ENCODE data around the gene GPR12.

GPR12 gene

GRCh38 chr13:26742691-26743358, 17.8 kb downstream of the GPR12 start:
- Histone ChIP-seq H3K4me3 (ENCODE audit: low read depth, low read length) (no peak overlapping the region), H3K27me3 (ENCODE audit: control insufficient read depth, insufficient read depth, low read length) (no peaks in the 10 kb centered on the region), H2AFZ (no peak overlapping the region), H3K4me1 (no peaks in the 10 kb centered on the region), H3K27ac (no peak overlapping the region), H3K4me2 (ENCODE audit: low read length) (no peak overlapping the region), H3K9me3 (ENCODE audit: control insufficient read depth, low read length) (no peaks in the 10 kb centered on the region), H3K9ac (no peak overlapping the region), H3K36me3 (ENCODE audit: control insufficient read depth, insufficient read depth, low read length) (no peaks in the 10 kb centered on the region), H3K79me2 (no peaks in the 10 kb centered on the region)
- TF ChIP-seq CTCF (IDR thresholded peaks at IDR 0.05) = no peak

GRCh38 chr13:26735677-26736076, 24.9 kb downstream of the GPR12 start:
- H3K4me2 ChIP-seq (ENCODE audit: low read length) = no peak overlapping the region
- no peaks in the 10 kb centered on the region for H3K9me3 ChIP-seq (ENCODE audit: control insufficient read depth, low read length)

GRCh38 chr13:26727633-26728032, 33.0 kb downstream of the GPR12 start:
- Histone ChIP-seq H3K9me3 (ENCODE audit: control insufficient read depth, low read length) (no peaks in the 10 kb centered on the region), H3K4me1 (no peaks in the 10 kb centered on the region), H3K27ac (no peak overlapping the region), H3K4me3 (ENCODE audit: low read depth, low read length) (no peak overlapping the region), H3K36me3 (ENCODE audit: control insufficient read depth, insufficient read depth, low read length) (no peaks in the 10 kb centered on the region), H3K4me2 (ENCODE audit: low read length) (no peak overlapping the region), H3K79me2 (no peaks in the 10 kb centered on the region), H3K27me3 (ENCODE audit: control insufficient read depth, insufficient read depth, low read length) (no peaks in the 10 kb centered on the region), H3K9ac (no peak overlapping the region), H2AFZ (no peak overlapping the region)
- no peak for TF ChIP-seq CTCF (IDR thresholded peaks at IDR 0.05)

More at GRCh38 chr13:26735677-26736076, 24.9 kb downstream of the GPR12 start:
- no peaks in the 10 kb centered on the region for H3K36me3 ChIP-seq (ENCODE audit: control insufficient read depth, insufficient read depth, low read length)
- H3K4me3 ChIP-seq (ENCODE audit: low read depth, low read length) = no peak overlapping the region
- H3K27me3 ChIP-seq (ENCODE audit: control insufficient read depth, insufficient read depth, low read length) = no peaks in the 10 kb centered on the region
- H3K79me2 ChIP-seq = no peaks in the 10 kb centered on the region
- H2AFZ ChIP-seq = no peak overlapping the region
- no peak for TF ChIP-seq CTCF (IDR thresholded peaks at IDR 0.05)
- no peaks in the 10 kb centered on the region for H3K4me1 ChIP-seq
- H3K27ac ChIP-seq = no peak overlapping the region
- H3K9ac ChIP-seq = no peak overlapping the region

- no peak overlapping the region for H3K27ac ChIP-seq
Measured at GRCh38 chr13:26727122-26727521, 33.5 kb downstream of the GPR12 start.

More at GRCh38 chr13:26727122-26727521, 33.5 kb downstream of the GPR12 start:
- no peak overlapping the region for H2AFZ ChIP-seq
- no peak for TF ChIP-seq CTCF (IDR thresholded peaks at IDR 0.05)
- H3K9ac ChIP-seq = no peak overlapping the region
- H3K27me3 ChIP-seq (ENCODE audit: control insufficient read depth, insufficient read depth, low read length) = no peaks in the 10 kb centered on the region
- H3K36me3 ChIP-seq (ENCODE audit: control insufficient read depth, insufficient read depth, low read length) = no peaks in the 10 kb centered on the region
- no peaks in the 10 kb centered on the region for H3K4me1 ChIP-seq
- H3K9me3 ChIP-seq (ENCODE audit: control insufficient read depth, low read length) = no peaks in the 10 kb centered on the region
- no peak overlapping the region for H3K4me3 ChIP-seq (ENCODE audit: low read depth, low read length)
- H3K79me2 ChIP-seq = no peaks in the 10 kb centered on the region
- H3K4me2 ChIP-seq (ENCODE audit: low read length) = no peak overlapping the region
